Measurements from ENCODE around the gene GPR6.

The GPR6 gene

GRCh38 chr6:110002676-110003075 is 24.6 kb downstream of the GPR6 start:
- no peak for DNase-seq

GRCh38 chr6:110013386-110013785 is 35.3 kb downstream of the GPR6 start:
- no peak for DNase-seq

- no peak for DNase-seq
Observed at GRCh38 chr6:110015206-110015605, 37.1 kb downstream of the GPR6 start.

- DNase-seq, result no peak
Observed at GRCh38 chr6:110017306-110017705, 39.2 kb downstream of the GPR6 start.

- DNase-seq, result no peak
Observed at GRCh38 chr6:110017946-110018345, 39.8 kb downstream of the GPR6 start.

GRCh38 chr6:110018486-110018885 is 40.4 kb downstream of the GPR6 start:
- DNase-seq, result no peak

- DNase-seq, result no peak
Observed at GRCh38 chr6:110020888-110021287, 42.8 kb downstream of the GPR6 start.

GRCh38 chr6:110029144-110029543 is 51.0 kb downstream of the GPR6 start:
- no peak for DNase-seq
